ENCODE results near the gene ATP5PB. TPM values are rescaled to one million over a fixed set of nuclear protein-coding genes. Genes with fewer than 3 reads are reported as not detected.

The ATP5PB gene
- total RNA-seq, 6 experiments from 2014 or later, result 128 to 152 (median 148) TPM

DNA sequence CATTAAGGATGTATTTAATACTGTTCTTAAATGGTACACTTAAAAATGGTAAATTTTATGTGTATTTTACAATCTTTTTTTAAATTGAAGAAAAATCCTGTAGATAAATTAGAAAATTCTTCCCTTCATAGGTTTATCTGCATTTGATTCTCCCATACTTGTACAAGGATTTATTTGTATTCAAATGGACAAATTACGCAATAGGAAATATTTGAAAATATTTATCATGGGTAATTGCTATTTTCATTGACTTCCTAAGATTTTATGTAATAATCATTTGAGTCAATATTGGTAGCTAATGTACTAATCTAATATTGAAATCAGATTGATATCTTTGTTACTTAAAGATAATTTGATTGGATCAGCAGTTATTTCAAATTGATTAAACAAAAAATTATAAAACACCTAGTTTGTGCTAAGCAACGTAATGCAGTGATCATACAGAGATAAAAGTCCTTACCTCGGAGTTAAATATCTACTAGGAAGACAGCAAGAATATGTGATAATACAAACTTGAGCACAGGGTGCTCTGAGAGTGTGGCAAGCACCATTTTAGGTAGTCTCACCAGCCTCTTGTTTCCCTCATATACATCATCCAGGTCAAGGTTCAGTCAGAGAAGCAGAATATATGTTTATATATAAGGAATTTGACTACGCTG is 13.2 kb downstream of the ATP5PB start:
- ATAC-seq (no peak), DNase-seq (no peak)
- peaks cover 3 to 40% (median 20%) of the 10 kb centered on the region in 4 donors for H3K36me3 ChIP-seq
- intact Hi-C loops (cut with DNase I), result no loop called here
- no peaks in the 10 kb centered on the region for H3K27me3 ChIP-seq
- 80% methylated on average over 4 of the region's 4 CpGs for WGBS (ENCODE audit: insufficient coverage, low coverage, low lambda C conversion rate, missing lambda C conversion rate)
- TF ChIP-seq POLR2A (IDR thresholded peaks at IDR 0.05) (no peak), CTCF (IDR thresholded peaks at IDR 0.05) (no peak)
- H3K4me3 ChIP-seq, result no peak overlapping the region
- H3K27ac ChIP-seq, result no peak overlapping the region
- no peaks in the 10 kb centered on the region for H3K9me3 ChIP-seq
- H3K4me1 ChIP-seq, result no peaks in the 10 kb centered on the region

DNA sequence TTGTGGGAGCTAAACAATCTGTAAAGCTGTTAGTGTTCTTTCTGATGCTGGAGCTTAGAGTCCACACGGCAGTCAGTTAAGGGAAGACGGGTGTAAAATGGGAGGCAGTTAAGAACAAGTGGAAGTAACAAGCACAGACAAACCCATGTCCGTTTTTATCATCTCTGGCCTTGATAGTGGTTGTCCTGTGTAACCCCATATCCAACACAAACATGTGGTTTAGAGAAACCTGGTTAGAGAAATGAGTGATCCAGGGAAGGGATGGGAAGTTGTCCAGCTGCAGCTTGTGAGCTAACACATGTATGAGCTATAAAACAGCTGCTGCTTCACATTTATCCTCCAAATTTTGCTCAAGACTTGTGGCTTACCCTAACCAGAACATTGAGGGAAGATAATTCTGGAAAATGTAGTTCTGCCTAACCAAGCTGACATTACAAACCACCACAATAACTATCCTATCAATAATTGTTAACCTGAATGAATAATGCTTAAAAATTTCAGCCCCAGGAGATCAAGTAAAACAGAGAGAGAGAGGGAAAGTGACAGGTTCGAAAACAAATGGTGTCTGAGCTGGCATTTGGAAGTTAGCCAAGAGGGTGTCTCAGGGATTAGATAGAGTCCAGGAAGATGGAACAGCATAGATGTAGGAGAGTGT is 13.9 kb downstream of the ATP5PB start:
- 82% methylated on average over 4 of the region's 4 CpGs for WGBS (ENCODE audit: insufficient coverage, low coverage, low lambda C conversion rate, missing lambda C conversion rate)
- Histone ChIP-seq H3K36me3 (peaks cover 0 to 36% (median 15%) of the 10 kb centered on the region in 4 donors), H3K9me3 (no peaks in the 10 kb centered on the region), H3K4me1 (no peaks in the 10 kb centered on the region), H3K27me3 (no peaks in the 10 kb centered on the region), H3K27ac (no peak overlapping the region), H3K4me3 (no peak overlapping the region)
- ATAC-seq (no peak), DNase-seq (no peak)
- intact Hi-C loops (cut with DNase I), result no loop called here
- no peak for TF ChIP-seq CTCF (IDR thresholded peaks at IDR 0.05)
- no peak for TF ChIP-seq POLR2A (IDR thresholded peaks at IDR 0.05)

GRCh38 chr1:111465754-111466153 is 16.5 kb downstream of the ATP5PB start:
- ATAC-seq (no peak), DNase-seq (no peak)
- Histone ChIP-seq H3K36me3 (peaks cover 0 to 38% (median 5%) of the 10 kb centered on the region in 4 donors), H3K27me3 (no peaks in the 10 kb centered on the region), H3K9me3 (no peaks in the 10 kb centered on the region), H3K27ac (no peak overlapping the region), H3K4me1 (no peaks in the 10 kb centered on the region), H3K4me3 (no peak overlapping the region)
- WGBS (ENCODE audit: insufficient coverage, low coverage, low lambda C conversion rate, missing lambda C conversion rate), result 100% methylated on average over 2 of the region's 2 CpGs
- TF ChIP-seq POLR2A (IDR thresholded peaks at IDR 0.05), result no peak
- TF ChIP-seq CTCF (IDR thresholded peaks at IDR 0.05), result no peak
- intact Hi-C loops (cut with DNase I), result no loop called here

GRCh38 chr1:111466480-111466879 is 17.2 kb downstream of the ATP5PB start:
- Histone ChIP-seq H3K9me3 (no peaks in the 10 kb centered on the region), H3K36me3 (peaks cover 0 to 30% (median under 1%) of the 10 kb centered on the region in 4 donors), H3K4me3 (no peak overlapping the region), H3K4me1 (no peaks in the 10 kb centered on the region), H3K27me3 (no peaks in the 10 kb centered on the region), H3K27ac (no peak overlapping the region)
- no peak for ATAC-seq
- intact Hi-C loops (cut with DNase I), result no loop called here
- DNase-seq, result no peak
- WGBS (ENCODE audit: insufficient coverage, low coverage, low lambda C conversion rate, missing lambda C conversion rate), result 0% methylated on average over 1 of the region's 1 CpG
- TF ChIP-seq CTCF (IDR thresholded peaks at IDR 0.05), result no peak
- no peak for TF ChIP-seq POLR2A (IDR thresholded peaks at IDR 0.05)

All from right lobe of liver (tissue), 6 donors.